Fibroblast of lung (primary cell): ENCODE measurements around the gene TREX2.

Experiments used
- CTCF ChIP-seq, 2 donors: IDR thresholded peaks in 1 of 2; conservative IDR thresholded peaks in 1 of 2; 1 replicate in 1 of 2; 2 replicates in 1 of 2; pipeline ENCODE4 v1.5.1; 2011 to 2012; ENCODE audit warnings: low read length in 2 of 2, control low read depth in 1 of 2, inconsistent platforms in 1 of 2, low read depth in 1 of 2, mild to moderate bottlenecking in 1 of 2
- EZH2 ChIP-seq: IDR thresholded peaks from 2 replicates; pipeline ENCODE4 v1.5.1; 2012; ENCODE audit warnings: low read length, control low read depth, mild to moderate bottlenecking; ENCODE audit errors: missing control alignments

- no peak for TF ChIP-seq CTCF (conservative IDR thresholded peaks at IDR 0.05 in 1 of 2, IDR thresholded peaks at IDR 0.05 in 1 of 2; ENCODE audit: low read depth in 1 of 2, low read length in 2 of 2)
- no peak for TF ChIP-seq EZH2
Observed at GRCh38 chrX:153398275-153398960, 47.4 kb downstream of the TREX2 start.
